GM12878 (cell line): ENCODE data around the gene MFAP2. TPM values are rescaled to one million over a fixed set of nuclear protein-coding genes. Genes with fewer than 3 reads are reported as not detected.

Experiments
- ATAC-seq: fragments of 200-7000 bp; cut with Tn5 transposase; 3 replicates; pipeline ENCODE4 v1.9.1; 2020; ENCODE audit warnings: mild to moderate bottlenecking, moderate library complexity
- BruUV-seq: library from RNA; stranded (reverse); fragments of 400-500 nt; replicated peaks from 2 replicates; lab custom pipeline; 2021; lab: Mats Ljungman, UMichigan
- CTCF ChIA-PET: fragments of 300-600 bp; sonication (Branson Sonifier 250); formaldehyde crosslinking; extraction: SDS; loops from one replicate; lab custom pipeline; 2021; ENCODE audit warnings: inconsistent platforms; lab: Yijun Ruan, JAX
- POLR2A ChIA-PET: fragments of 350-600 bp; formaldehyde crosslinking; extraction: SDS; loops from one replicate; lab custom pipeline; 2021; ENCODE audit warnings: inconsistent platforms; lab: Charles Lee
- RAD21 ChIA-PET: fragments of 300-600 bp; sonication (Branson Sonifier 250); formaldehyde crosslinking; loops from one replicate; lab custom pipeline; 2023; ENCODE audit warnings: antibody characterized with exemption; ENCODE audit not compliant: unreplicated experiment; lab: Charles Lee
- SMC1A ChIA-PET: fragments of 300-600 bp; sonication (Branson Sonifier 250); formaldehyde crosslinking; loops from one replicate; lab custom pipeline; 2023; ENCODE audit not compliant: unreplicated experiment, uncharacterized antibody; lab: Charles Lee
- DNase-seq: peaks from one replicate; pipeline ENCODE4 v3.0.0-alpha.2; 2011; ENCODE audit warnings: low read depth, low spot score
- FAIRE-seq: peaks from 3 replicates; lab custom pipeline; 2011; peaks lifted over from hg19 to GRCh38; lab: Jason Lieb, UNC
- H2AFZ ChIP-seq: 2 replicates; pipeline ENCODE4 v1.6.0; 2011; ENCODE audit warnings: low read depth, low read length, control low read depth; ENCODE audit not compliant: control insufficient read depth
- H3K27ac ChIP-seq: 2 replicates; pipeline ENCODE4 v1.5.1; 2011; ENCODE audit warnings: control low read depth; ENCODE audit not compliant: control insufficient read depth, insufficient read depth
- H3K27me3 ChIP-seq, 2 experiments: replicated peaks in 1 of 2; 2 replicates each; pipeline versions ENCODE4 v1.6.0 to v1.6.1; 2011; ENCODE audit warnings: low read length in 1 of 2; ENCODE audit not compliant: control insufficient read depth in 2 of 2, insufficient read depth in 2 of 2
- H3K36me3 ChIP-seq, 2 experiments: 2 replicates each; pipeline ENCODE4 v1.5.1; 2011; ENCODE audit warnings: low read length in 1 of 2; ENCODE audit not compliant: control insufficient read depth in 2 of 2, insufficient read depth in 2 of 2
- H3K4me1 ChIP-seq: 2 replicates; pipeline ENCODE4 v1.6.1; 2011; ENCODE audit warnings: mild to moderate bottlenecking, low read length, moderate library complexity, mixed read lengths; ENCODE audit not compliant: control insufficient read depth, insufficient read depth
- H3K4me2 ChIP-seq: 2 replicates; pipeline ENCODE4 v1.6.0; 2011; ENCODE audit warnings: control low read depth; ENCODE audit not compliant: control insufficient read depth, insufficient read depth
- H3K4me3 ChIP-seq: fragments of 200-600 bp; sonication (generic); 2 replicates; pipeline ENCODE4 v1.5.1; 2016
- H3K79me2 ChIP-seq: 2 replicates; pipeline ENCODE4 v1.6.0; 2011; ENCODE audit warnings: low read length; ENCODE audit not compliant: control insufficient read depth, insufficient read depth
- H3K9ac ChIP-seq: 2 replicates; pipeline ENCODE4 v1.8.0; 2011; ENCODE audit warnings: low read length, control low read depth, mixed read lengths; ENCODE audit not compliant: control insufficient read depth, insufficient read depth
- H3K9me3 ChIP-seq: replicated peaks from 3 replicates; pipeline ENCODE4 v1.5.1; 2011; ENCODE audit warnings: mild to moderate bottlenecking, low read length; ENCODE audit not compliant: control insufficient read depth, insufficient read depth
- H4K20me1 ChIP-seq: 2 replicates; pipeline ENCODE4 v1.6.0; 2011; ENCODE audit not compliant: control insufficient read depth, insufficient read depth
- E2F4 ChIP-seq: IDR thresholded peaks from 2 replicates; pipeline ENCODE4 v1.6.1; 2012; ENCODE audit warnings: low read depth, low read length, improper control_type of control experiment
- E2F8 ChIP-seq: fragments of 450-650 bp; IDR thresholded peaks from 2 replicates; pipeline ENCODE4 v1.6.1; 2018; ENCODE audit warnings: mild to moderate bottlenecking, low read depth, moderate library complexity; ENCODE audit not compliant: partially characterized antibody
- EED ChIP-seq: sonication (generic); IDR thresholded peaks from 2 replicates; pipeline ENCODE4 v1.6.1; 2016; ENCODE audit warnings: antibody characterized with exemption, low read depth
- FOXM1 ChIP-seq: IDR thresholded peaks from 2 replicates; pipeline ENCODE4 v1.6.1; 2012; ENCODE audit warnings: low read depth, mild to moderate bottlenecking, inconsistent platforms, low read length, moderate library complexity
- HDGF ChIP-seq: fragments of 450-650 bp; IDR thresholded peaks from 2 replicates; pipeline ENCODE4 v1.6.1; 2016; ENCODE audit warnings: antibody characterized with exemption
- HSF1 ChIP-seq: fragments of 150-350 bp; IDR thresholded peaks from 2 replicates; pipeline ENCODE4 v1.6.1; 2014; ENCODE audit warnings: mild to moderate bottlenecking, low read depth, low read length
- IRF5 ChIP-seq: fragments of 450-650 bp; IDR thresholded peaks from 2 replicates; pipeline ENCODE4 v1.6.1; 2017; ENCODE audit warnings: borderline replicate concordance
- RBBP5 ChIP-seq: fragments of 200-600 bp; sonication (generic); conservative IDR thresholded peaks from 2 replicates; pipeline ENCODE4 v1.6.1; 2016
- RCOR1 ChIP-seq: conservative IDR thresholded peaks from 2 replicates; pipeline ENCODE4 v1.6.1; 2012; ENCODE audit warnings: low read depth, low read length, improper control_type of control experiment
- SP1 ChIP-seq: IDR thresholded peaks from one replicate; pipeline ENCODE4 v1.6.1; 2011; ENCODE audit warnings: low read depth, low read length
- STAT3 ChIP-seq: IDR thresholded peaks from 2 replicates; pipeline ENCODE4 v1.6.1; 2011; ENCODE audit warnings: low read depth, low read length, improper control_type of control experiment
- TBL1XR1 ChIP-seq: IDR thresholded peaks from 2 replicates; pipeline ENCODE4 v1.6.1; 2012; ENCODE audit warnings: low read depth, low read length, improper control_type of control experiment
- WGBS: methylation state at CpG from one replicate; pipeline ENCODE4 v1.1.6; 2016; ENCODE audit warnings: low lambda C conversion rate; ENCODE audit not compliant: insufficient replicate concordance, insufficient coverage; ENCODE audit errors: missing lambda C conversion rate; 5-methylcytosine and 5-hydroxymethylcytosine counted together
- in situ Hi-C: fragments of 300-500 bp; cut with MboI; formaldehyde crosslinking; loops from 9 replicates; pipeline ENCODE4 v1.14.3; 2018; ENCODE audit warnings: mixed read lengths
- intact Hi-C: fragments of 100-400 bp; cut with micrococcal nuclease; formaldehyde crosslinking; loops from one replicate; pipeline ENCODE4 v1.14.2; 2022; ENCODE audit not compliant: unreplicated experiment
- polyA plus RNA-seq, 11 experiments: library from polyadenylated mRNA; depleted of rRNA in 4 of 11; unstranded in 6 of 11; stranded (reverse) in 5 of 11; fragments of >200 nt; fragmentation: Nextera tagmentation in 4 of 11; fragmentation: Illumina TruSeq in 1 of 11; extraction: Ambion mirVana in 4 of 11; extraction: Trizol in 1 of 11; gene quantifications; 1 replicate in 1 of 11; 2 replicates in 10 of 11; pipeline versions ENCODE4 v1.2.1 to v1.2.3, GENCODE V29; 2011 to 2016; ENCODE audit warnings: inconsistent platforms in 2 of 11, missing spikeins in 2 of 11, low read depth in 1 of 11
- total RNA-seq, 4 experiments: library from RNA; depleted of rRNA in 3 of 4; stranded (reverse); fragments of >200 nt in 3 of 4; fragmentation: Illumina TruSeq in 1 of 4; extraction: Trizol in 1 of 4; gene quantifications; 2 replicates each; pipeline versions ENCODE4 v1.2.1 to v1.2.3, GENCODE V29; 2013 to 2021

Gene MFAP2
- total and polyA plus RNA-seq, 10 of the 15 experiments (the other 5 are each of a cell fraction or from before 2014, with no cell fraction given) = 0.16 TPM; not detected in 9

GRCh38 chr1:17017435-17017834, 37.0 kb upstream of the MFAP2 start:
- no peaks in the 10 kb centered on the region for H3K79me2 ChIP-seq
- ChIA-PET CTCF (interaction anchor here (0.5 to 0.6 kb wide), 2 partner anchors 12 to 29 kb away, joined by 3 to 4 read pairs; no protein-coding TSS in a partner anchor), RAD21 (no interaction called here), SMC1A (no interaction called here), POLR2A (no interaction called here)
- no TSS peak for BruUV-seq
- FAIRE-seq (no peak), DNase-seq (no peak), ATAC-seq (no peak)
- intact Hi-C loops (no loop called here), in situ Hi-C loops (no loop called here)
- H3K27ac ChIP-seq = no peak overlapping the region
- H3K4me1 ChIP-seq = peaks cover 27% of the 10 kb centered on the region
- no peak overlapping the region for H3K4me3 ChIP-seq
- peaks cover 14 to 20% of the 10 kb centered on the region in 2 experiments for H3K36me3 ChIP-seq
- no peak overlapping the region for H2AFZ ChIP-seq
- TF ChIP-seq FOXM1 (no peak), STAT3 (no peak), E2F8 (no peak), TBL1XR1 (no peak)
- H3K9me3 ChIP-seq = no peaks in the 10 kb centered on the region
- WGBS = 96% methylated on average over 6 of the region's 7 CpGs
- no peak overlapping the region for H3K9ac ChIP-seq
- H4K20me1 ChIP-seq = no peaks in the 10 kb centered on the region
- no peaks in the 10 kb centered on the region for H3K27me3 ChIP-seq
- H3K4me2 ChIP-seq = no peak overlapping the region

- intact Hi-C loops (no loop called here), in situ Hi-C loops (no loop called here)
- Histone ChIP-seq H3K4me3 (no peak overlapping the region), H3K27ac (no peak overlapping the region), H4K20me1 (no peaks in the 10 kb centered on the region), H2AFZ (no peak overlapping the region), H3K79me2 (no peaks in the 10 kb centered on the region), H3K27me3 (no peaks in the 10 kb centered on the region), H3K4me1 (peaks cover 25% of the 10 kb centered on the region), H3K9me3 (no peaks in the 10 kb centered on the region), H3K9ac (no peak overlapping the region), H3K4me2 (no peak overlapping the region), H3K36me3 (peaks cover 7 to 20% of the 10 kb centered on the region in 2 experiments)
- RAD21 ChIA-PET = no interaction called here
- WGBS = 93% methylated on average over 5 of the region's 5 CpGs
- FAIRE-seq (no peak), DNase-seq (no peak), ATAC-seq (no peak)
- CTCF ChIA-PET = no interaction called here
- BruUV-seq = no TSS peak
- SMC1A ChIA-PET = no interaction called here
- POLR2A ChIA-PET = interaction anchor here (0.7 kb wide), 1 partner anchor 123 kb away, joined by 5 read pairs; no protein-coding TSS in a partner anchor
- TF ChIP-seq RCOR1 (no peak), E2F4 (no peak), SP1 (no peak), IRF5 (no peak), EED (no peak), HDGF (no peak), HSF1 (no peak), RBBP5 (no peak)
These were observed 35.9 kb upstream of the MFAP2 start for GRCh38 chr1:17016317-17016661.
